SK-N-SH treated with all-trans-retinoic acid at 6 μM for 48 hours (cell line): ENCODE measurements around the gene WDR31.
A peak's percentile ranks its signal among the peaks of the same experiment; 100 is the strongest.

Experiments used
- ATAC-seq: fragments of 200-7000 bp; cut with Tn5 transposase; 3 replicates; pipeline ENCODE4 v1.9.1; 2020; ENCODE audit warnings: mild to moderate bottlenecking, moderate library complexity
- ARNTL ChIP-seq: fragments of 450-650 bp; formaldehyde crosslinking; IDR thresholded peaks from 2 replicates; pipeline ENCODE4 v1.5.0; 2020; ENCODE audit warnings: low read depth, mild to moderate bottlenecking, moderate library complexity, borderline replicate concordance
- BACH2 ChIP-seq: fragments of 250-450 bp; sonication (Bioruptor Pico); IDR thresholded peaks from 2 replicates; pipeline ENCODE4 v1.9.0; 2021; ENCODE audit warnings: mild to moderate bottlenecking, borderline replicate concordance
- CSDC2 ChIP-seq: fragments of 250-450 bp; sonication (Bioruptor Pico); IDR thresholded peaks from 2 replicates; pipeline ENCODE4 v1.5.0; 2020; ENCODE audit warnings: mild to moderate bottlenecking, moderate library complexity
- ESRRG ChIP-seq: fragments of 250-450 bp; sonication (Bioruptor Pico); IDR thresholded peaks from 2 replicates; pipeline ENCODE4 v1.6.1; 2021; ENCODE audit warnings: mild to moderate bottlenecking
- GLIS3 ChIP-seq: fragments of 250-450 bp; sonication (Bioruptor Pico); IDR thresholded peaks from 2 replicates; pipeline ENCODE4 v1.5.0; 2020; ENCODE audit warnings: mild to moderate bottlenecking, moderate library complexity
- OSR1 ChIP-seq: fragments of 250-450 bp; sonication (Bioruptor Pico); IDR thresholded peaks from 2 replicates; pipeline ENCODE4 v1.8.0; 2022; ENCODE audit warnings: moderate library complexity, mild to moderate bottlenecking, inconsistent platforms
- PPARA ChIP-seq: fragments of 250-450 bp; sonication (Bioruptor Pico); IDR thresholded peaks from 2 replicates; pipeline ENCODE4 v1.5.0; 2020; ENCODE audit warnings: mild to moderate bottlenecking, borderline replicate concordance
- RARB ChIP-seq: fragments of 250-450 bp; sonication (Bioruptor Pico); IDR thresholded peaks from 2 replicates; pipeline ENCODE4 v1.8.0; 2021; ENCODE audit warnings: mild to moderate bottlenecking, moderate library complexity
- SNAI2 ChIP-seq: fragments of 250-450 bp; sonication (Bioruptor Pico); IDR thresholded peaks from 2 replicates; pipeline ENCODE4 v1.5.0; 2020; ENCODE audit warnings: mild to moderate bottlenecking, moderate library complexity
- ZFP30 ChIP-seq: fragments of 450-650 bp; formaldehyde crosslinking; IDR thresholded peaks from 2 replicates; pipeline ENCODE4 v1.5.0; 2022; ENCODE audit warnings: mild to moderate bottlenecking, moderate library complexity
- ZNF565 ChIP-seq: fragments of 450-650 bp; formaldehyde crosslinking; conservative IDR thresholded peaks from 2 replicates; pipeline ENCODE4 v1.5.0; 2020; ENCODE audit warnings: low read depth, mild to moderate bottlenecking, moderate library complexity
- TF ChIP-seq, protein P1 (sequence below): fragments of 250-450 bp; sonication (Bioruptor Pico); IDR thresholded peaks from 2 replicates; pipeline ENCODE4 v1.8.0; 2021; ENCODE audit warnings: low read depth, mild to moderate bottlenecking, moderate library complexity, borderline replicate concordance
- TF ChIP-seq, protein P2 (sequence below): fragments of 250-450 bp; sonication (Bioruptor Pico); IDR thresholded peaks from 2 replicates; pipeline ENCODE4 v1.5.1; 2020; ENCODE audit warnings: low read depth, mild to moderate bottlenecking, moderate library complexity
- TF ChIP-seq, protein P3 (sequence below): fragments of 250-450 bp; sonication (Bioruptor Pico); IDR thresholded peaks from 2 replicates; pipeline ENCODE4 v1.5.0; 2020; ENCODE audit warnings: mild to moderate bottlenecking, moderate library complexity
- TF ChIP-seq, protein P4 (sequence below): fragments of 250-450 bp; sonication (Bioruptor Pico); IDR thresholded peaks from 2 replicates; pipeline ENCODE4 v1.8.0; 2020; ENCODE audit warnings: mild to moderate bottlenecking, moderate library complexity, borderline replicate concordance
- TF ChIP-seq, protein P5 (sequence below): fragments of 250-450 bp; sonication (Bioruptor Pico); IDR thresholded peaks from 2 replicates; pipeline ENCODE4 v1.5.1; 2021; ENCODE audit warnings: mild to moderate bottlenecking, moderate library complexity

WDR31 gene

DNA sequence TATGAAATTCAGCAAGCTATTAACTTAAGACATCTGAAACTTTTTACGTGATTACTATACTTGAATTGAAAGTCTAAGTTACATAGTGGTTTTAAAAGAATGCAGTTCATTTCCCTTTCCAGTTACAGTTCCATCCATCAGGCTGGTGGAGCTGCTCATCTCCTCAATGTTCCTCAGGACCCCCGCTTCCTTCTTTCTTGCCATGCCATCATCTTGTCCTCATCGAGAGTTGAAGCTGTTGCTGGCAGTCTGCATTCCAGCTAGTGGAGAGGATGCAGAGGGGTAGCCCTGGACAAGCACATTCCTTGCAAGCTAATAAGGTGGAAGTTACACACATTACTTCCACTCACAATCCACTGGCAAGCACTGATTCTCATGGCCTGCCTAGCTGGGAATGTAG is 28.1 kb downstream of the WDR31 start:
- TF ChIP-seq PPARA (CRISPR knock-in tag), result no peak
- TF ChIP-seq, protein P1, sequence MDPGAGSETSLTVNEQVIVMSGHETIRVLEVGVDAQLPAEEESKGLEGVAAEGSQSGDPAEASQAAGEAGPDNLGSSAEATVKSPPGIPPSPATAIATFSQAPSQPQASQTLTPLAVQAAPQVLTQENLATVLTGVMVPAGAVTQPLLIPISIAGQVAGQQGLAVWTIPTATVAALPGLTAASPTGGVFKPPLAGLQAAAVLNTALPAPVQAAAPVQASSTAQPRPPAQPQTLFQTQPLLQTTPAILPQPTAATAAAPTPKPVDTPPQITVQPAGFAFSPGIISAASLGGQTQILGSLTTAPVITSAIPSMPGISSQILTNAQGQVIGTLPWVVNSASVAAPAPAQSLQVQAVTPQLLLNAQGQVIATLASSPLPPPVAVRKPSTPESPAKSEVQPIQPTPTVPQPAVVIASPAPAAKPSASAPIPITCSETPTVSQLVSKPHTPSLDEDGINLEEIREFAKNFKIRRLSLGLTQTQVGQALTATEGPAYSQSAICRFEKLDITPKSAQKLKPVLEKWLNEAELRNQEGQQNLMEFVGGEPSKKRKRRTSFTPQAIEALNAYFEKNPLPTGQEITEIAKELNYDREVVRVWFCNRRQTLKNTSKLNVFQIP (CRISPR knock-in tag), result no peak
- TF ChIP-seq BACH2 (CRISPR knock-in tag), result no peak
- TF ChIP-seq ARNTL, result no peak
- TF ChIP-seq ESRRG (CRISPR knock-in tag), result no peak
- TF ChIP-seq CSDC2, result no peak
- TF ChIP-seq RARB, result no peak
- TF ChIP-seq, protein P2, sequence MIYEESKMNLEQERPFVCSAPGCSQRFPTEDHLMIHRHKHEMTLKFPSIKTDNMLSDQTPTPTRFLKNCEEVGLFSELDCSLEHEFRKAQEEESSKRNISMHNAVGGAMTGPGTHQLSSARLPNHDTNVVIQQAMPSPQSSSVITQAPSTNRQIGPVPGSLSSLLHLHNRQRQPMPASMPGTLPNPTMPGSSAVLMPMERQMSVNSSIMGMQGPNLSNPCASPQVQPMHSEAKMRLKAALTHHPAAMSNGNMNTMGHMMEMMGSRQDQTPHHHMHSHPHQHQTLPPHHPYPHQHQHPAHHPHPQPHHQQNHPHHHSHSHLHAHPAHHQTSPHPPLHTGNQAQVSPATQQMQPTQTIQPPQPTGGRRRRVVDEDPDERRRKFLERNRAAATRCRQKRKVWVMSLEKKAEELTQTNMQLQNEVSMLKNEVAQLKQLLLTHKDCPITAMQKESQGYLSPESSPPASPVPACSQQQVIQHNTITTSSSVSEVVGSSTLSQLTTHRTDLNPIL (CRISPR knock-in tag), result no peak
- TF ChIP-seq, protein P3, sequence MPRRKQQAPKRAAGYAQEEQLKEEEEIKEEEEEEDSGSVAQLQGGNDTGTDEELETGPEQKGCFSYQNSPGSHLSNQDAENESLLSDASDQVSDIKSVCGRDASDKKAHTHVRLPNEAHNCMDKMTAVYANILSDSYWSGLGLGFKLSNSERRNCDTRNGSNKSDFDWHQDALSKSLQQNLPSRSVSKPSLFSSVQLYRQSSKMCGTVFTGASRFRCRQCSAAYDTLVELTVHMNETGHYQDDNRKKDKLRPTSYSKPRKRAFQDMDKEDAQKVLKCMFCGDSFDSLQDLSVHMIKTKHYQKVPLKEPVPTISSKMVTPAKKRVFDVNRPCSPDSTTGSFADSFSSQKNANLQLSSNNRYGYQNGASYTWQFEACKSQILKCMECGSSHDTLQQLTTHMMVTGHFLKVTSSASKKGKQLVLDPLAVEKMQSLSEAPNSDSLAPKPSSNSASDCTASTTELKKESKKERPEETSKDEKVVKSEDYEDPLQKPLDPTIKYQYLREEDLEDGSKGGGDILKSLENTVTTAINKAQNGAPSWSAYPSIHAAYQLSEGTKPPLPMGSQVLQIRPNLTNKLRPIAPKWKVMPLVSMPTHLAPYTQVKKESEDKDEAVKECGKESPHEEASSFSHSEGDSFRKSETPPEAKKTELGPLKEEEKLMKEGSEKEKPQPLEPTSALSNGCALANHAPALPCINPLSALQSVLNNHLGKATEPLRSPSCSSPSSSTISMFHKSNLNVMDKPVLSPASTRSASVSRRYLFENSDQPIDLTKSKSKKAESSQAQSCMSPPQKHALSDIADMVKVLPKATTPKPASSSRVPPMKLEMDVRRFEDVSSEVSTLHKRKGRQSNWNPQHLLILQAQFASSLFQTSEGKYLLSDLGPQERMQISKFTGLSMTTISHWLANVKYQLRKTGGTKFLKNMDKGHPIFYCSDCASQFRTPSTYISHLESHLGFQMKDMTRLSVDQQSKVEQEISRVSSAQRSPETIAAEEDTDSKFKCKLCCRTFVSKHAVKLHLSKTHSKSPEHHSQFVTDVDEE, result no peak
- no peak for TF ChIP-seq ZFP30 (CRISPR knock-in tag)
- no peak for TF ChIP-seq ZNF565 (CRISPR knock-in tag)
- no peak for TF ChIP-seq OSR1 (CRISPR knock-in tag)
- TF ChIP-seq SNAI2, result no peak
- TF ChIP-seq, protein P4, sequence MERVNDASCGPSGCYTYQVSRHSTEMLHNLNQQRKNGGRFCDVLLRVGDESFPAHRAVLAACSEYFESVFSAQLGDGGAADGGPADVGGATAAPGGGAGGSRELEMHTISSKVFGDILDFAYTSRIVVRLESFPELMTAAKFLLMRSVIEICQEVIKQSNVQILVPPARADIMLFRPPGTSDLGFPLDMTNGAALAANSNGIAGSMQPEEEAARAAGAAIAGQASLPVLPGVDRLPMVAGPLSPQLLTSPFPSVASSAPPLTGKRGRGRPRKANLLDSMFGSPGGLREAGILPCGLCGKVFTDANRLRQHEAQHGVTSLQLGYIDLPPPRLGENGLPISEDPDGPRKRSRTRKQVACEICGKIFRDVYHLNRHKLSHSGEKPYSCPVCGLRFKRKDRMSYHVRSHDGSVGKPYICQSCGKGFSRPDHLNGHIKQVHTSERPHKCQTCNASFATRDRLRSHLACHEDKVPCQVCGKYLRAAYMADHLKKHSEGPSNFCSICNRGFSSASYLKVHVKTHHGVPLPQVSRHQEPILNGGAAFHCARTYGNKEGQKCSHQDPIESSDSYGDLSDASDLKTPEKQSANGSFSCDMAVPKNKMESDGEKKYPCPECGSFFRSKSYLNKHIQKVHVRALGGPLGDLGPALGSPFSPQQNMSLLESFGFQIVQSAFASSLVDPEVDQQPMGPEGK (CRISPR knock-in tag), result no peak
- no peak for TF ChIP-seq GLIS3
- ATAC-seq, result peak; percentile 60

DNA sequence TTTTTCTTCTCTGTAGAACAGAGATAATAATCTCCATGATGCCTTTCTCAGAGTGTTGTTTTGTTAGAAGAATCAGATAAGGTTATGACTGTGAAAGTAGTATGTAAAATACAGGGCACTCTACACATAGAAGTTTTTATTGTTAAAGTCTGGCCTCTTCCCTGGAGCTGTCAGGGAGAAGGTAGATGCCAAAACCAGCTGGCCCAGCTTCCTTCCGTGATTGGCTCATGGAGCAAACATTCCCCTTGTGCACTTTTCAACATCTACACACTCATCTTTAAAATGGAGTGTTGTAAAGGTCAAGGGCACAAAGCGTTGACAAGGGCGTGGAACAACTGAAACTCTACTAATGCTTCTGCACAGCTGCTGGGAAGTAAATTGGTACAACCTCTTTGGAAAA is 29.5 kb downstream of the WDR31 start:
- ATAC-seq, result no peak
- TF ChIP-seq, protein P5, sequence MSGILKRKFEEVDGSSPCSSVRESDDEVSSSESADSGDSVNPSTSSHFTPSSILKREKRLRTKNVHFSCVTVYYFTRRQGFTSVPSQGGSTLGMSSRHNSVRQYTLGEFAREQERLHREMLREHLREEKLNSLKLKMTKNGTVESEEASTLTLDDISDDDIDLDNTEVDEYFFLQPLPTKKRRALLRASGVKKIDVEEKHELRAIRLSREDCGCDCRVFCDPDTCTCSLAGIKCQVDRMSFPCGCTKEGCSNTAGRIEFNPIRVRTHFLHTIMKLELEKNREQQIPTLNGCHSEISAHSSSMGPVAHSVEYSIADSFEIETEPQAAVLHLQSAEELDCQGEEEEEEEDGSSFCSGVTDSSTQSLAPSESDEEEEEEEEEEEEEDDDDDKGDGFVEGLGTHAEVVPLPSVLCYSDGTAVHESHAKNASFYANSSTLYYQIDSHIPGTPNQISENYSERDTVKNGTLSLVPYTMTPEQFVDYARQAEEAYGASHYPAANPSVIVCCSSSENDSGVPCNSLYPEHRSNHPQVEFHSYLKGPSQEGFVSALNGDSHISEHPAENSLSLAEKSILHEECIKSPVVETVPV (CRISPR knock-in tag), result no peak

DNA sequence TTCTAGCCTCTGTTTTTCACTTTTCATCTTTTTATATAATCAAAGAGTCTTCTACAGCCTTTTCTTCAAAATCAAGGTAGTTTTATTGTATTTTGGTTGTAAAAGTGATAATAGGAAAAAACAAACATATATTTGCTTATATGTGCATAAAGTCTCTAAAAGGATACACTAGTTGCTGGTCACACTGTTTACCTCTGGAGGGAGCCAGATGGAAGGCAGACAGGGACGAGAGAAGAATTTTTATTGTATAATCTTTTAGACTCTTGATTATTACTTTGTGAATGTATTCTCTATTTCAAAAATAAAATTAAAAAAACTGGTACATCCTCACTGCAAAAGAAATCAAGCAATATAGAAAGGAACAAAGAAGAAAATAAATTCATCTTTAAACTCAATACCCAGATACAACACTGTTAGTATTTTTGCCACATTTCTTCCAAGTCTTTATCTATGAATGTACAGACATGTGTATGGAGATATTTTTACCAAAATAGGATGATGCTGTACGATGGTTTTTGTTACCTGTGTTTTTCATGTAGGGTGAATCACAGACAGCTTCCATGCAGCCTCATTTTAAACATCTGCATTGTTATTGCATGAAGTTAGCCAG is 30.8 kb downstream of the WDR31 start:
- peak; percentile 86 for ATAC-seq
- TF ChIP-seq, protein P4 (CRISPR knock-in tag), result no peak
- TF ChIP-seq, all 23 proteins: peak for 0

DNA sequence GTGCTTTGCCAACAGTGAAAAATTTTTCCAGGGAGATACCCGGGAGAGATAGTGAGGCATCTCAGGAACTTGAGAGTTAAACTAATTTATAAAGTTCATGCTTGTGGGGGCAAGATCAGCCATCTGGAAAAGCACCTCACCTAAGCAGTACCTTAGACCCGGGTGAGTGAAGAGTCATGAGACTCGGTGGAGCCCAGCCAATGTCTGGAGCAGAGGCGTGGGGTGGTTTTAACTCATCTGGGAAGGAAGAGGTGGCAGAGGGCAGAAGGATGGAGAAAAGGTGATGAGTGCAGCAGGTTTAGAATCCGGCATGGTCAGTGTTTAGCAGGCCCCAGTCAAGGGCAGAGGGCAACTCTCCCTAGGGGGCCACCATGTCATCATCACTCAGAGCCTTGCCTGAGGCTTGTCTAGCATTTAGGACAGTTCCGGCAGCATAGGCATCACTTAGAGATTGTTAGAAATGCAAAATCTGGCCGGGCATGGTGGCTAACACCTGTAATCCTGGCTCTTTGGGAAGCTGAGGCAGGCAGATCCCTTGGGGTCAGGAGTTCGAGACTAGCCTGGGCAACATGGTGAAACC is 32.6 kb downstream of the WDR31 start:
- no peak for ATAC-seq
- TF ChIP-seq, protein P5 (CRISPR knock-in tag), result no peak
- no peak for TF ChIP-seq PPARA (CRISPR knock-in tag)
- TF ChIP-seq, protein P4 (CRISPR knock-in tag), result no peak
- TF ChIP-seq, protein P3, result no peak
